ENCODE results near the gene RNF123.
"Not testable (repeated sequence)": the region's sequence is repeated elsewhere in the genome, so short reads cannot be mapped to it uniquely, and the experiment has no call there.

The RNF123 gene

DNA sequence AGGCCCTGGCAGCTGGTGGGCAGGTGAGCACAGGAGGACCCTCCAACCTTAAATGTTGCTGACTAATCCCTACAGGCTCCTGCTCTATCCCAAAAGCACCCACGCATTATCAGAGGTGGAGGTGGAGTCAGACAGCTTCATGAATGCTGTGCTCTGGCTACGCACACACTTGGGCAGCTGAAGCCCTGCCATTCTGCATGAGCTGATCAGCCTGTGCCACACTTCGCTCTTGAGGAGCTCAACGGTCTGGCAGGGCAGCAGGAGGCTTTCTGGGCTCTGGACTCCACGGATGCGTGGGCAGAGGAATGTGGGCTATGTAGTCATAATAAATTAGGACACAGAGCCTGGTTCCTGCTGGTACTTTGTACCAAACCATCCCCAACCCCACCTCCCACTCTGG, 6.2 kb upstream of the RNF123 start:
- DNase-seq, result no peak

DNA sequence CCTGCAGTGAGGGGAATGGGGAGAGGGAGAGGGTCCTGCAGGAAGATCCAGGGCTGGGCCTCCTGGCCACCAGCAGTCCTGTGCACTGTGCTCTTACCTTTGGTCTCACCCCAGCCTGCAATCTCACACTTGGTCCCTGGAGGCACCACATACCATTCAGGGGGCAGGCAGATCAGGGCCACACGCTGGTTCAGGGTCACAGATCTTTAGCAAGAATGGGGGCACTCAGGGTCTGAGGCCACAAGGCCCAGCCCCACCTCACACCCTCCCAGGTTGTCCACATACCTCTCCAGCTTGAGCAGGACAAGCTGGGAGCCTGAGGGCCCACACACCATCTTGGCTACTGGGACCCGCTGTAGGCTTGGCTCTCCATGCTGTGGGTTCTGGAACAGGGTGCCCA, 4.9 kb upstream of the RNF123 start:
- DNase-seq, result not testable (repeated sequence)

DNA sequence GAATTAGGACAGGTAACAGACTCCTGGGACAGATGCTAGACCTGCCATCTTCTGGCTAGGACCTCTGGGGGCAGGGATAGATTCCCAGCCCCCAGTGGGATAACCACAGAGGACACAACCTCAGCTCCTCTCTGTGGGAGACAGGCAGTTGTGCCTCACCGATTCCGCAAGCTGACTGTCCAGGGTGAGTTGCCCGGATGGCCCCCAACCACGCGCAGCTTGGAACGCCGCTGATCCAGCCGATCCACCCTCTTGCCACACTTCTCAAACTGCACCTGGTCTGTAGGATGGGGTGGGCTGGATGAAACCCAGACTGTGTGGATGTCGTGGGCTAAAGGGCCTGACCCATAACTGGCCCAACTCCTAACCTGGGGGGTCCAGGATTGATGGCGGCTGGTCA, 4.3 kb upstream of the RNF123 start:
- not testable (repeated sequence) for DNase-seq

DNA sequence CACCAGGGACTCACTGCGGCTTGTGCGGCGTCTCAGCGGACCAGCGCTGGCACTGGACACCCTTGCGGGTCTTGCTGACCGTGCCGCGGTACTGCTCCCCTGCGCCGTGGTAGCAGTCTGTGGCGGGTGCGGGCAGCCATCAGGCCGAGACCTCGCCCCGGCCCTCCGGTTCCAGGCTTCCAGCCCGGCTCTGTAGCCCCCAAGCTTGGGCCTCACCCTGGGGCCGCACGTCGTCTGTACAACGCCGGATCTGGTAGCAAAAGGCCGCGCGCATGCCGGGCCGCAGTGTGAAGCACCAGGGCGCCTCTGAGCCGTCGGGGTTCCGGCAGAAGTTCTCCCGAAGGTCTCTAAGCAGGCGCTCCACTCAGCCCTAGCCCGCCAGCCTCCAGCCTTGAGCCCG, 3.5 kb upstream of the RNF123 start:
- DNase-seq, result not testable (repeated sequence)

DNA sequence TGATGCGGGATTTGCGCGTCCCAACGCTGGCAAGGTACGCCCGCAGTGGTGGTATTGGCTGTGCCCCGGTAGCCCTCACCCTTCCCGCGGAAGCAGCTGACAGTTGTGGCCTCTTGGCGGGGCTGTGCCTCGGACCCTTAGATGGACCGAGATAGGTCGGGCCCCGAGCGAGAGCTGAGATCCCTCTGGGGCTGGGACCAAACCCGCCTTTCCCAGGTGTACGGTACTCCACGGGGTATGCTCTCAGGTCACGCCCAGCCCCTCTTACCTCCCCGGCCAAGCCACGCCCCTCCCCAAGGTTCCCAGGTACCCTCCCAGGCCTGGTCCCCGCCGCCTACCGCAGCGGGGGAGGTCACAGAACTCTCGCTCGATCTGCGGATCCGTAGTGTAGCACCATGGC, 3.0 kb upstream of the RNF123 start:
- not testable (repeated sequence) for DNase-seq

DNA sequence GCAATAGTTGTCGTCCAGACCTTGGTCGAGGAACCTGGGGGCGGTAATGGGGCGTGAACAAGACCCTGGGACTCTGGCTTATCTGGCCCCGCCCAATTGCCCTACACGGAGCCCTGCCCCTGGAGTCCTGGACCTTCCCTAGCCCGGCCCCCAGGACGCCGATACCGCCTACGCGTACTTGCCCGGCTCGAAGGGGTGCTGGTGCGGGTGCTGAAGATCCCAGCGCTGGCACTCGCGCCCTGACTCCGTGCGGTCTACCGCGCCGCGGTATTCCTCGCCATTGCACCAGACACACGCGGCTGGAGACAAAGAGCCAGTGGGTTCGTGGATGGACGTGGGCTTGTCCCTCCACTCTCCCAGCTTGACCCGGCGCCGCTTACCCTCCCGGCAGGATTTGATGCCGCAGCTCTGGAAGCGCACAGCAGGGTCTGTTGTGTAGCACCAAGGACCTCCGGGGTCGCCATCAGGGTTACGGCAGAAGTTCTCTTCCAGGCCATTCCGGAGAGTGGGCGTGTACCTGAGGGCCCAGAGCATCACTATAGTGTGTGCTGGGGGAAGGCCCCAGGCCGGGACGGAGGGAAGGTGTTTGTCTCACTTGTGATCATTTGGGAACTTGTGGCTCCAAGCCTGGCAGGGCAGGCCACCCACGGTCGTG, 2.5 kb upstream of the RNF123 start:
- DNase-seq, result not testable (repeated sequence)

DNA sequence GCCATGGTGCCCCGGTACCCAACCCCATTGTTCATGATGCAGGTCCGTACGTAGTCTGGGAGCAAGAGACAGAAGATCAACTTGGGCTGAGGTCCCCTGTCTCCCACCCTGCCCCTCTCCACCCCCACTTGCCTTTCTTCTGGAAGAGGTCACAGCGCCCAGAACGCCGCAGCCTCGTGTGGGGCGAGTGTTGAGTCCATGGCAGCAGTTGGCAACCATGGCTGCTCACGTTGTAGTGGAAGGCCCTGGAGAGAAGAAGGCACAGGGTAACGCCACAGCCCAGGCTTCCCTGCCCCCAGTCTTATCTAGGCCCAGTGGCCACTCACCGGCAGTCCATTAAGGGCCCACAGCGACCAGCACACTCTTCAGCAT, 1.9 kb upstream of the RNF123 start:
- DNase-seq, result not testable (repeated sequence)

DNA sequence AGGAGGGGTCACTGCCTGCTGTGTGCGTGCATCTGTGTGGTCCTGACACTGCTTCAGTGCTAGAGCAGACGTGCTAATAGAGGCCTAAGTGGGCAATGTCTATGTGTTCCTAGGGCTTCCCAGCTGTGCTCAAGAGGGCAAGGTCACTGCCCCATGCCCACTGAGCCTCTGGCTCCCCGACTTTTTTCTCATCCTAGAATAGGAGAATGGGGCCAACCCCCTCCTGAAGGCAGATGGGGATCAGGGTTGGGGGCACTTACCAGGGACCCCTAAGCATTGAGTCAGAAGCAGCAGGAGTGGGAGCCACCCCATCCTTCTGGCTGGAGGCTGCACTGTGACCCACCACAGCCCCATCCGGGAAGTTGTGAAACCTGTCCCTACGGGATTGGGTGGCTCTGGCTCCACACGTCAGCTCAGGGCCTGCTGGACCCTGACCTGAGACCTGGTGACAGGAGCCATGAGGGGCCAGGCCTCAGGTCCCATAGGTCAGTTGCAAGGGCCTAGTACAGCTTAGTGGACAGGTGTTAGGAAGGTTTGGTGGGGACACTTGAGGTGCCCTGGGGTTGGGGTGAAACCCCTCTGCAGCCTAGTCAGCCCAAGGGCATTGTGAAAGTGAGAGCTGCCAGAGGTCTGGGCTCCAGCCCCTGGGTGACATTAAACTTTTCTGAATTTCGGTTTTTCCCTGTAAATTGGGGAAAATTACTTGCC, 865 bp upstream of the RNF123 start:
- not testable (repeated sequence) for DNase-seq

DNA sequence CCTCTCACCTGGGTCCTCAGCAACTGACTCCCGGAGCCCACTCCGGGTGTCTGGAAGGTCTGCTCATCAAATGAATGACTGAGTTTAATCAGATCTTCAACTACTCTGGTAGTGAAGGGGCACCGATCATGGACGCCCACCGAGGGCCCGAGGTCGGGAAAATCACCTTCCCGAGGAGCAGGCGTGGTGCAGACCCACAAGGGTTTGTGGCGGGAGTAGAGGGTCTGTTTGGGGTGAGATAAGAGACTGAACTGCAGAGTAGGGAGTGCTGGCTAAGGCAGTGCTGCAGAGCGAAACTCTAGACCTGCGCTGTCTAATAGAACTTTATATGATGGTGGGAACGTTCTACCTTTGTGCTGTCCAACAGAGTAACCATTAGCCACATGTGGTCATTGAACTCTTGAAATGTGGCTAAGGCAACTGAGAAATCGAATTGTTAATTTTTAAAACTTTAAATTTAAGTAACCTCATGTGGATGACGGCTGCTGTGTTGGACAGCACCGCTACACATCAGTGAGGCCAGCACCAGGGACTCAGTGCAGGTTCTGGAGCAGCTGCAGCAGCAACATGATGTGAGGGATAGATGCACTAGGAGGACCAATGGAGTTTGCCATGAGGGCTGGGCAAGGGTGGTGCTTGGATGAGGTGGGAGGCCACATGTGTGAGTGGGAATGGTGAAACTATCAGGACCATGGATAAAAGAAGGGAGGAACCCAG, 709 bp downstream of the RNF123 start:
- DNase-seq, result not testable (repeated sequence)

DNA sequence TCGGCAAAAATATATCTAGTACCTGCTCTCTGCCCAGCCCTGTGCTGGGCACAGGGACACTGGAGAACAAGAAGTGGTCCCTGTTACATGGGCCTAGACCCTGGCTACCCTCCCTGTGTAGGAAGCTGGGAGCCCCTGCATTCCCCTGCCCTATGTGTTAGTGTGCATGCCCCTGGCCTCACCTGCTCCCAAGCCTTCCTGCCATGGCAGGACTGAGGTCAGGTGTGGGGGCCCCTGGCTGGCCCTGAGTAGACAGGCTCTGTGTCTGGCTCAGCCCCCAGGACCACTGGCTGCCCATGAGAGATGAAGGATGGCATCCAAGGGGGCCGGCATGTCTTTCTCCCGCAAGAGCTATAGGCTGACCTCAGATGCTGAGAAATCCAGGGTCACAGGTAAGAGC, 1.5 kb downstream of the RNF123 start:
- not testable (repeated sequence) for DNase-seq

DNA sequence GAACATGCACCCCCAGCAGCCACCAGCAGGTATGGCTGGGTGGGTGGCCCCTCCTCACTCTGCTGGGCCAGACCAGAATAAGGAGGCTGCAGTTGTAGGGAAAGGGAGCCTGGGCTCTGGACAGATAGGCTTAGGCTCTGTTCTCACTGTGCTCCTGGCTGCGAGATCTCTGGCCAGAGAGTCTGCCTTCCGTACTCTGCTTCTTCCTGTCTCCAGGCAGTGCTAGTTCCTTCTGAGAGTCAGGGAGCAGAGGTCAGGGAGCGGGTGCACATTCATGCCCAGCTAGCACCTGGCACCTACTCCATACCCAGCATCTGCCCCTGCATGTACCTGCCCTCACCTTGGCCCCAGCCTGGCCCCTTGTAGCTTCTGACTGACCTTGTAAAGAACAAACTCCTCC, 2.1 kb downstream of the RNF123 start:
- not testable (repeated sequence) for DNase-seq

DNA sequence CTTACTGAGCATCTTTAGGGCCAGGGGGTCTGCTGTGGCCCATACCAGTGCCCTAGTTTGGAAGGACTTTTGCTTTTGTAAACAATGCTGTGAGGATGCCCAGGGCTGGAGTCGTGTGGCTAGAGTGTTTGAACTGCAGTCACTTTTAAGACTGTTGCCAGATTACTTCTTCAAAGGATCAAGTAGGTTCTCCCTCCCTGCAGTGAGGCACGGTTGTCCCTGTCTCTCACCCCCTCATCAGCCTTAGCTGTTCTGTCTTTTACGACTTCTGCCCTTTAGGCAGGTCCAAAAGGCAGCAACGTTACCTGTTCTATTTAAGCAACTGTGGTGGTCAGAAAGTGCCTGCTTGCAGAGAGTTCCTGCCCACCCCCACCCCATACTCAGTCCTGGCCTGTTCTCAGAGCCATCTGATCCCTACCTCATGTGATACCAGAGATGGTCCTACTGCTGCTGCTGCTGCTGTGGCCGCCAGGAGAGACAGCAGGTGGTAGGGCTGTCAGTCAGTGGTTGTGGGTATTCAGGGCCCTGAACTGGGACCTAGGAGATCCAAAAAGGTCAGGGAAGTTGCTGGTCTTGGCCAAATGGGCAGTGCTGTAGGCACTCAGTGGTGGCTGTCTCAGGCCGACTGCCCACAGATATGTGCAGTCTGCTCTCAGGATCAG, 5.2 kb downstream of the RNF123 start:
- DNase-seq, result not testable (repeated sequence)

DNA sequence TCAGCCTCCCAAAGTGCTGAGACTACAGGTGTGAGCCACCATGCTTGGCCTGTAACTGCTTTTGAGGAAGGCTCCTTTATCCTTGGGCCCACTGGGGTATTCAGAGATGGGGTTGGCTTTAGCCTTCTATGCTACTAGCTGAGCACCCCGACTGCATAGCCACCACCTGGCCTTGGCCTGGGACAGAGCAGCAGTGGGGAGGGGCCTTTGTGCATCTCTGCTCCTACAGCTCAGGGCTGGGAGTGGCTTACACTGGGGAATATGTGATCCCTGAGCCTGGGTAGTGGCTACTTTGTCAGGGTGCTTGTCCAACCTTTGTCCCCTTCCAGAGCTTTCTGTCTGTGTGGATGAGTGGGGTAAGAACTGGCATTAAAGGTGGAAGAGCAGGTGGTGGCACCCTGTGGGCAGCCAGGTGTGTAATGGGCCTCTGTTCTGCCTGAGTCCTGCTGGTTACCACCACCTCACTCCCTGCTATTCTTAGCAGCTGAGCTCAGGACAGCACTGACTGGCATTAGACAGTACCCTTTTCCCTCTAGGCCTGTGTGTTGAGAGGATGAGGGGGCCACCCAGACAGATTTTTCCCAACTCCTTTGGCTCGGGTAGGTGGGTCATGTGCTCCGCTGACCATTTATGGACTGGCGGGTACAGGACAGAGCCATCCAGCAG, 6.1 kb downstream of the RNF123 start:
- not testable (repeated sequence) for DNase-seq

DNA sequence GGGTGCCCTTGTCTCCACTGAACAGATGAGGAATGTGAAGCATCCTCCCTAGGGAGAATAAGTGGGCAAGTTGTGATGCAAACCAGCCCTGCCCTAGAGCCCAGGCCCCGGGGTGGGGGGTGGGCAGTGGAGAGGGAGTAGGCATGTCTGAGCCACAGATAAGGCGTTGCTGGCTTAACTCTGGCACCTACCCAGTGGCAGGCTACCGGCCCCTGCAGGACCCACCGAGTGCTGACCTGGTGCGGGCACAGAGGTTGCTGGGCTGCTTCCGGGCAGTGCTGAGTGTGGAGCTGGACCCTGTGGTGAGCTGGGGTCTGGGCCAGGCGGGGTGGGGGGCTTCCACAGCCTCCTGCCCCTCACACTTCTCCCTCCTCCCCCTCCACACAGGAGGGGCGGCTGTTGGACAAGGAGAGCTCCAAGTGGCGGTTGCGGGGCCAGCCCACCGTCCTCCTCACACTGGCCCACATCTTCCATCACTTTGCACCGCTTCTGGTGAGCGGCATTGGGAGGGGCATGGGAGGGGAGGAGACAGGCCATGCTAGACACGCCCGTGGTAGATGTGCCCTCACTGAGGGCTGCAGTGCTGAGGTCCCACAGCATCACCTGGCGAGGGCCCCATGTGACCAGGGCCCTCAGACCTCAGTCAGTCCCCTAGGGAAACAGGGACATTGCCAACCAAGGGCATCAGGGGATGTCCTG, 10.1 kb downstream of the RNF123 start:
- DNase-seq, result no peak

DNA sequence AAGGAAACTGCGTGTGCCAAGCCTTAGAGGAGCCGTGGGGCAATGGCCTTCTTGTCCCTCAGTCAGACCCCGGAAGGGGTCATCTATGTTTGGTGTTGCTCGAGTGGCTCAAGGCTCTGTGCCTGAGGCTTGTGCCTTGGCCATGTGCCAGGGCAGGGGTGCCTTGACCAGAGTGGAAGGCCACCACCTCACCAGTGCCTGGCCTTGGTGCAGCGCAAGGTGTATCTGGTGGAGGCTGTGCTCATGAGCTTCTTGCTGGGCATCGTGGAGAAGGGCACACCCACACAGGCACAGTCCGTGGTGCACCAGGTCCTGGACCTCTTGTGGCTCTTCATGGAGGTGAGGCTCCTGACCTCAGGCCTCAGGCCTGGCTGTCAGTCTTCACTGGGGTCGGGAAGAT, 10.7 kb downstream of the RNF123 start:
- no peak for DNase-seq

DNA sequence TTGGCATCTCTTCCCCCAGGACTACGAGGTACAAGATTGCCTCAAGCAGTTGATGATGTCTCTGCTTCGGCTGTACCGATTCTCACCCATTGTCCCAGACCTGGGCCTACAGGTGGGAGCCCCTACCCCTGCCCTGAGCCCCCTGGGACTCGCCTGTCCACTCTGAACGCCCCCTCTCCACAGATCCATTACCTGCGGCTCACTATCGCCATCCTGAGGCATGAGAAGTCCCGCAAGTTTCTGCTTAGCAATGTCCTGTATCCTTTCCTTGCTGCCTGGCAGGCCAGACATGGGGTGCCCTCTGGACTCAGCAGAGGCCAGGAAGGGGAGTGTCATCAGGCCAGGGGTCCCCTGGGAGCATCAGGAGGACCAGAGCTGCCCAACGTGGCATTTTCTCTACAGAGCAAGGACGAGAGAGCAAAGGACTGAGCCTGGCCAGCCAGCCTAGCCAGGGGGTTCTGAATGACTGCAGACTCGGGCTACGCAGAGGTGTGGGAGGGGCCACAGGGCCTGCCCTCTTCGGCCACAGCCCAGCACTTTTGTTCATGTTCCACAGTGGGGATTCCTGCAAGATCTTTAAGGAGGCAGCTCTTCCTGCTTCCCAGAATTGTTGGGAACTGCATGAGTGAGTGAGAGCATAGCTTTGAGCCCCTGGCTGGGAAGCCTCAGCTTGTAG, 11.2 kb downstream of the RNF123 start:
- DNase-seq, result no peak

DNA sequence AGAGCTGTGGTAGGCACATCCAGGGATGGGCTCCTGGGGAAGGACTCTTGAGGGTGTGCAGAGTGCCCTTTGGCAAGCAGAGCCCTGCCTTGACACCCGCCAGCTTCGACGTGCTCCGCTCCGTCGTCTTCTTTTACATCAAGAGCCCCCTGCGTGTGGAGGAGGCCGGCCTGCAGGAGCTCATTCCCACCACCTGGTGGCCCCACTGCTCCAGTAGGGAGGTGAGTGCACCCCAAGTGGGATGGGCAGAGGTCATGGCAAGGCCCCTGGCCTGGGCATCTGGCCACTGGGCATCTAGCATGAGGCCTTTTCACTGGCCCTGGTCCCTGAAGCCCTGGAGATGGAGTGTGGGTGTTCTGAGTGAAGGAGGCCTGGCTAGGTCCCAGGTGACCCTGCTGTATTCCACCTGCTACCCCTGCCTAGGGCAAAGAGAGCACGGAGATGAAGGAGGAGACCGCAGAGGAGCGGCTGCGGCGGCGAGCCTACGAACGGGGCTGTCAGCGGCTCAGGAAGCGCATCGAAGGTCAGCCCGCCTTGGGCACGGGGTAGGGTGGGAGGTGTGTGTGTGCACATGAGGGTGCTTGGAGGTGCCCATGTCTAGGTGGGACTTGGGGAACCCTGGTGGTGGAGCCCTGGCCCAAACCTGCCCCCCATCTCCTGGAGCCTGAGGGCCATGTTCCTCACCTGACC, 12.2 kb downstream of the RNF123 start:
- no peak for DNase-seq

DNA sequence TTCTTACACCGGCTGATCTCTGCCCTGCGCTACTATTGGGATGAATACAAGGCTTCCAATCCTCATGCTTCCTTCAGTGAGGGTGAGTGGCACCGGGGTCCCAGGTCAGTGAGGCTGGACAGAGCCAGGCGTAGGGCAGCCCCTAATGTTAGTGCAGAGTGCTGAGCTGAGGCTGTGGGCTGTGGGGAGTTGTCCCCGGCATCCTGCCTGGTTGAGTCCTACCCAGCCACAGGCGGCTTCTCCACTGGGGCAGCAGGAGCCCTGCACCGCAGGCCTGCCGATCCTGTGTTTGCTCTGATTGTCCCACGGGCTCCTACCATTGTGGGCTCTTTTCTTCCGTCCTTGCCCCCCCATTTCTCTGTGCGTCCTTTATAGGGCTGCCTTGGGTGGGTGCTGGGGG, 13.3 kb downstream of the RNF123 start:
- DNase-seq, result no peak

DNA sequence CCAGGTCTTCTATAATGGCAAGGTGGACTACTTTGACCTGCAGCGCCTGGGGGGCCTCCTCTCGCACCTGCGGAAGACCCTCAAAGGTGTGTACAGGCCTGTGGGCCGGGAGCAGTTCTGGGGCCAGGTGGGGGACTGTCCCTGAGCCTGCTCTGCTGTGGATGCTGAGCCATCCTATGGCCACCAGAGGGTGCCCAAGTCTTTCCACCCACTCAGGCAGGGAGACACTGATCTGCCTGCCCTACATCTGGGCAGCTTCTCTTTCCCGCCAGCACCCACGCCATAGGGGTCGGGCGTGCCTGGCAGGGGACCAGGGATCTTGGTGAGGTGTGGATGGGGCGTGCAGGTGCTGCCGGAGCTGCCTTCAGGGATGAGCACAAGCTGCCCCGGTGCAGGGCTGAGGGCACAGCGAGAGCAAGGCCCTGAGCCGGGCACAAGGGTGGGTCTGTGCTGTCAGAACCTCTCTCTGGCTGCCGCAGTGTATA, 14.1 kb downstream of the RNF123 start:
- DNase-seq, result peak in 3 of 4 experiments; percentile 35 to 40 (median 37)

DNA sequence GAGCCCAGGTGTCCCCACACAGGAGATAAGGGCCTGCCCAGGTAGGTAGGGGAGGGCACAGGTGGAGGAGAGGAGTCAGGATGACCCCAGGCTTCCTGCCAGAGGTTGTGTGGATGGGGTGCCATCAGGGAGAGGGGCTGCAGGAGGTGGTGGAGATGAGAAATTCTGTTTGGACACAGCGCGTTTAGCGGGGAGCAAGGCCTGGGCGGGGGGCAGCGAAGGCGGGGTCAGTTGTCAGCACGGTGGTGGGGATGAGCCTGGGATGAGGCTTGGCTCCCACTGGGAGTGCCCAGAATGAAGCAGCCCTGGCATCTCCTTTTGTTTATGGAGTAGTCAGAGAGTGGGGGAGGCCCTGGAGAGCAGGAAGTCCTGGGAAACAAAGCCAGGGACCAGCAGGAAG, 14.6 kb downstream of the RNF123 start:
- no peak for DNase-seq

DNA sequence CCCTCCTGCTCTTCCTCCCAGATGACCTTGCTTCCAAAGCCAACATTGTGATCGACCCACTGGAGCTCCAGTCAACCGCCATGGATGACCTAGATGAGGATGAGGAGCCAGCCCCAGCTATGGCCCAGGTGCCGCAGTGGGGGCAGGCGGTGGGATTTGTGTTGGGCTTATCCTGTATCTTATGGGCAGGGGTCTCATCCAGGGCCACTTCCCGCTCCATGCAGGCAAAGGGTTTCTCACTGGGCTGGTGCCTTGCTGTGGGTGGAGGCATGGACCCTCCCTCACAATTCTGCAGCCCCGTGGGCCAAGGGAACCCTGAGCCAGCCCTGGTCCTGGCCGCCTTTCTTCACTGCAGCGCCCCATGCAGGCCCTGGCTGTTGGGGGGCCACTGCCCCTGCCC, 15.3 kb downstream of the RNF123 start:
- DNase-seq, result no peak

All from activated CD4-positive, CD25-positive, alpha-beta regulatory T cell (primary cell).